CD4-positive, alpha-beta T cell (primary cell): ENCODE measurements around the gene FSTL3. TPM values are rescaled to one million over a fixed set of nuclear protein-coding genes. Genes with fewer than 3 reads are reported as not detected.
A peak's percentile ranks its signal among the peaks of the same experiment; 100 is the strongest.

ENCODE experiments used
- ATAC-seq: fragments of 200-7000 bp; cut with Tn5 transposase; one replicate; pipeline ENCODE4 v1.10.0; 2022; ENCODE audit warnings: mild to moderate bottlenecking; ENCODE audit not compliant: poor library complexity
- CTCF ChIA-PET: fragments of 350-600 bp; sonication (Branson Sonifier 250); formaldehyde crosslinking; loops from one replicate; lab custom pipeline; 2021; ENCODE audit warnings: antibody characterized with exemption, inconsistent platforms; lab: Charles Lee
- POLR2A ChIA-PET: fragments of 350-600 bp; sonication (Branson Sonifier 250); formaldehyde crosslinking; loops from one replicate; lab custom pipeline; 2021; ENCODE audit warnings: antibody characterized with exemption, inconsistent platforms; lab: Charles Lee
- DNase-seq, 14 experiments: peaks; one replicate each; pipeline ENCODE4 v3.0.0-alpha.2; 2013 to 2020; ENCODE audit warnings: mixed read lengths in 2 of 14
- H3K27ac ChIP-seq, 2 donors: one replicate each; pipeline versions ENCODE4 v1.5.1 to v1.7.0; 2013; ENCODE audit warnings: low read length in 2 of 2, low read depth in 1 of 2, mild to moderate bottlenecking in 1 of 2
- H3K27me3 ChIP-seq, 2 experiments: 1 replicate in 1 of 2; 2 replicates in 1 of 2; pipeline versions ENCODE4 v1.6.1 to v1.7.0; 2013; ENCODE audit warnings: low read length in 2 of 2, control low read depth in 1 of 2, mild to moderate bottlenecking in 1 of 2, moderate library complexity in 1 of 2; ENCODE audit not compliant: insufficient read depth in 2 of 2, control insufficient read depth in 1 of 2
- H3K36me3 ChIP-seq: one replicate; pipeline ENCODE4 v1.6.1; 2013; ENCODE audit warnings: low read length, control low read depth; ENCODE audit not compliant: insufficient read depth
- H3K4me1 ChIP-seq: one replicate; pipeline ENCODE4 v1.6.1; 2013; ENCODE audit warnings: low read length, control low read depth; ENCODE audit not compliant: insufficient read depth
- H3K4me3 ChIP-seq: one replicate; pipeline ENCODE4 v1.5.1; 2013; ENCODE audit warnings: mild to moderate bottlenecking, low read length, moderate library complexity
- H3K9me3 ChIP-seq, 2 experiments: 1 replicate in 1 of 2; 2 replicates in 1 of 2; pipeline versions ENCODE4 v1.6.1 to v1.7.0; 2013; ENCODE audit warnings: low read length in 2 of 2, mild to moderate bottlenecking in 2 of 2, control low read depth in 1 of 2, moderate library complexity in 1 of 2; ENCODE audit not compliant: control insufficient read depth in 1 of 2, insufficient read depth in 1 of 2
- H3K27ac Mint-ChIP-seq: one replicate; pipeline ENCODE4 v1.8.0; 2020; ENCODE audit warnings: mixed read lengths
- H3K27me3 Mint-ChIP-seq: one replicate; pipeline ENCODE4 v1.8.0; 2021; ENCODE audit warnings: mixed read lengths
- H3K36me3 Mint-ChIP-seq: one replicate; pipeline ENCODE4 v1.8.0; 2021; ENCODE audit warnings: low read depth, mixed read lengths
- H3K4me1 Mint-ChIP-seq: one replicate; pipeline ENCODE4 v1.8.0; 2021; ENCODE audit warnings: low read depth, mixed read lengths
- H3K4me3 Mint-ChIP-seq: one replicate; pipeline ENCODE4 v1.8.0; 2020; ENCODE audit warnings: mild to moderate bottlenecking, mixed read lengths
- H3K9me3 Mint-ChIP-seq: one replicate; pipeline ENCODE4 v1.8.0; 2020; ENCODE audit warnings: mixed read lengths
- intact Hi-C, 2 experiments: fragments of 100-400 bp; cut with DNase I in 1 of 2; cut with micrococcal nuclease in 1 of 2; formaldehyde crosslinking; loops; one replicate each; pipeline versions ENCODE4 v1.15.1 to v1.9.0; 2023 to 2025; cut with DNase I, micrococcal nuclease
- total RNA-seq, 174 experiments: library from RNA in 2 of 174; stranded (reverse) in 2 of 174; gene quantifications; one replicate each; pipeline ENCODE4 v1.2.3 and lab custom pipeline; 2021 to 2026
- TF ChIP-seq, protein P1 (sequence below): fragments of 200-600 bp; IDR thresholded peaks from one replicate; pipeline ENCODE4 v1.8.0; 2022; ENCODE audit warnings: antibody characterized with exemption, mild to moderate bottlenecking

FSTL3 gene
- total RNA-seq, 2 experiments from 2014 or later: 2.2 to 3.4 TPM

DNA sequence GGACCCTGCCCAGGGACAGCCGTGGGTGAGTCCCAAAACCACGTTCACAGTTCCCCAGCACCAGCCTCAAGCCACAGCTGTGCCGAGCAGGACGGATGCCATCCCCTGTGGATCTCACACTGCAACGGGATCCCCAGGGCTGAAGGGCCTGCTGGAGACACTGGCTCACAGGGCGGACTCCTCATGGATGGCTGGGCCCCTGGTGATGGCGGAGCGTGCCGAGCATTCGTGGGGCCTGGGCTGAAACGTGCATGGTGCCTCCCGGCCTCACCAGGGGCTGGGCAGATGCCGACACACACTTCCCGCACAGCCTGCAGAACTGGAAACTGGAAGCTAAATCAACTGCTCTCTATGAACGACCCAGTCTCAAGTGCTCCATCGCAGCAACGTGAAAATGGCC, 22.8 kb upstream of the FSTL3 start:
- no peaks in the 10 kb centered on the region for H3K9me3 ChIP-seq
- DNase-seq (no peak), ATAC-seq (no peak)
- no peaks in the 10 kb centered on the region for H3K27me3 Mint-ChIP-seq
- H3K4me1 ChIP-seq: peaks cover 59% of the 10 kb centered on the region
- peaks cover 37% of the 10 kb centered on the region for H3K36me3 Mint-ChIP-seq
- H3K4me3 Mint-ChIP-seq: no peak overlapping the region
- no peaks in the 10 kb centered on the region for H3K27me3 ChIP-seq
- peaks cover 77% of the 10 kb centered on the region for H3K36me3 ChIP-seq
- H3K27ac ChIP-seq: no peak overlapping the region
- intact Hi-C loops: no loop called here
- CTCF ChIA-PET: no interaction called here
- H3K27ac Mint-ChIP-seq: no peak overlapping the region
- TF ChIP-seq, protein P1, sequence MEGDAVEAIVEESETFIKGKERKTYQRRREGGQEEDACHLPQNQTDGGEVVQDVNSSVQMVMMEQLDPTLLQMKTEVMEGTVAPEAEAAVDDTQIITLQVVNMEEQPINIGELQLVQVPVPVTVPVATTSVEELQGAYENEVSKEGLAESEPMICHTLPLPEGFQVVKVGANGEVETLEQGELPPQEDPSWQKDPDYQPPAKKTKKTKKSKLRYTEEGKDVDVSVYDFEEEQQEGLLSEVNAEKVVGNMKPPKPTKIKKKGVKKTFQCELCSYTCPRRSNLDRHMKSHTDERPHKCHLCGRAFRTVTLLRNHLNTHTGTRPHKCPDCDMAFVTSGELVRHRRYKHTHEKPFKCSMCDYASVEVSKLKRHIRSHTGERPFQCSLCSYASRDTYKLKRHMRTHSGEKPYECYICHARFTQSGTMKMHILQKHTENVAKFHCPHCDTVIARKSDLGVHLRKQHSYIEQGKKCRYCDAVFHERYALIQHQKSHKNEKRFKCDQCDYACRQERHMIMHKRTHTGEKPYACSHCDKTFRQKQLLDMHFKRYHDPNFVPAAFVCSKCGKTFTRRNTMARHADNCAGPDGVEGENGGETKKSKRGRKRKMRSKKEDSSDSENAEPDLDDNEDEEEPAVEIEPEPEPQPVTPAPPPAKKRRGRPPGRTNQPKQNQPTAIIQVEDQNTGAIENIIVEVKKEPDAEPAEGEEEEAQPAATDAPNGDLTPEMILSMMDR: no peak
- no peaks in the 10 kb centered on the region for H3K9me3 Mint-ChIP-seq
- POLR2A ChIA-PET: no interaction called here
- peaks cover 25% of the 10 kb centered on the region for H3K4me1 Mint-ChIP-seq
- H3K4me3 ChIP-seq: no peak overlapping the region

DNA sequence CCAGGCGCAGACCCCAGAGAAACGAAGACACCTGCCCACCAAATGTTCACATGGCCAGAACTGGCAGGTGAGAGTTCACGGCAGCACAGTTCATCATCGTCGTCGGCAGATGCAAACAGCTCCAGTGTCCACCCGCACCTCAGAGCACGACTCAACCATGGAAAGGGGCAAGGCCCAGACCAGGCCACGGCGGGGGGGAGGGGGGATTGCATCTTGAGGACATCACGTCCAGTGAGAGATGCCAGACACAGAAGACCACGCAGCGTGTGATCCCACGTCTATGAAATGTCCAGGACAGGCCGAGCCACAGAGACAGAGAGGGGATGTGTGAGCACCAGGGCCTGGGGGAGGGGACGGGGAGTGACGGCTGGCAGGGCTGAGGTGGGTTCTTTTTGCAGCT, 20.5 kb upstream of the FSTL3 start:
- H3K9me3 Mint-ChIP-seq: no peaks in the 10 kb centered on the region
- ATAC-seq: no peak
- peak in 2 of 14 experiments; percentile 5 to 26 for DNase-seq
- H3K4me1 ChIP-seq: peaks cover 82% of the 10 kb centered on the region
- TF ChIP-seq, protein P1: no peak
- no peaks in the 10 kb centered on the region for H3K27me3 Mint-ChIP-seq
- no peak overlapping the region for H3K4me3 ChIP-seq
- peak overlapping the region; percentile 84 for H3K27ac Mint-ChIP-seq
- H3K27ac ChIP-seq: no peak overlapping the region
- intact Hi-C loops: no loop called here
- peaks cover 44% of the 10 kb centered on the region for H3K36me3 Mint-ChIP-seq
- peaks cover 43% of the 10 kb centered on the region for H3K4me1 Mint-ChIP-seq
- H3K9me3 ChIP-seq: no peaks in the 10 kb centered on the region
- H3K36me3 ChIP-seq: peaks cover 68% of the 10 kb centered on the region
- no peaks in the 10 kb centered on the region for H3K27me3 ChIP-seq
- POLR2A ChIA-PET: interaction anchor here (0.9 to 2.5 kb wide), 2 partner anchors 8 to 45 kb away, joined by 3 to 5 read pairs; no protein-coding TSS in a partner anchor
- H3K4me3 Mint-ChIP-seq: peak overlapping the region; percentile 61
- CTCF ChIA-PET: no interaction called here

DNA sequence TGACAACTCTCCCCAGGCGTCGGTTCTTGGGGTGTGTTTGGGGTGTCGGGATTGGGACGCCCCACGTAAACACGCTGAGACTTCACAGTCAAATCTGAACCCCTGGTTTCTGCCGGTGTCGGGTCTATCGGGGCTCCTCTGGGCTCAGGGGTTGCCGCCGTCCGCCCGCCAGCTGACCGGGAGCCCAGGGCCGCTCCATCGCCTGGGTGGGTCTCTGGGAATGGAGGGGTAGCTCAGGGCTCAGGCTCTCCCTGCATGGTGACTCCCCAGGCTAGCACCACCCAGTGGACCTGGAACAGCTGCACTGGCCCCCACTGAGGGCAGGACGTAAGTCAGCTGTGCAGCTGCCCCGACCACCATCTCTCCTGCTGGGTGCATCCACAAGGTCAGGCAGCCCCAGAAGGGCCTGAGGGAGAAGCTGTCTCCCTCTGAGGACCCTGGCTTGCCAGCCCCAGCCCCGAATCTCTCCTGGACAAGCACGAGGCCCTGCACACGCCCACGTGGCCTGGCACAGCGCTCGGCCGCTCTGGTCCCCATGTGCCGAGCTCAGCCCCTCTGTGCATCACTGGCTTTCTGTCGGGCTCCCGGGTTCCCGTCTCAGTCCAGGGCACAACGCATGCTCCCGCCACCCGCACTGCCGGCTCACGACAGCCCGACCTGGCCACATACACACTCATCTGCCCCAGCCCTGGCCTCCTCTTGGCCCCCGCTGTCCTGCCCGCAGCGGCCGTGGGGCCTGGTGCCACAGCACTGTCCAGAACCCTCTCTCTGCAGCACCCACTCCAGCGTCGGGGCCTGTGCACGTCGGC, 19.2 kb upstream of the FSTL3 start:
- Histone ChIP-seq H3K9me3 (no peaks in the 10 kb centered on the region), H3K27me3 (no peaks in the 10 kb centered on the region), H3K36me3 (peaks cover 56% of the 10 kb centered on the region), H3K4me1 (peaks cover 94% of the 10 kb centered on the region), H3K4me3 (no peak overlapping the region), H3K27ac (peak overlapping the region in 1 of 2 donors; percentile 35)
- Mint-ChIP-seq H3K9me3 (no peaks in the 10 kb centered on the region), H3K4me1 (peaks cover 53% of the 10 kb centered on the region), H3K27ac (peak overlapping the region; percentile 97), H3K4me3 (no peak overlapping the region), H3K27me3 (no peaks in the 10 kb centered on the region), H3K36me3 (peaks cover 53% of the 10 kb centered on the region)
- POLR2A ChIA-PET: interaction anchor here (2.5 kb wide), 1 partner anchor 9 kb away, joined by 5 read pairs; no protein-coding TSS in a partner anchor
- CTCF ChIA-PET: interaction anchor here (1.1 kb wide), 1 partner anchor 73 kb away, joined by 3 read pairs; no protein-coding TSS in a partner anchor
- ATAC-seq (no peak), DNase-seq (peak in 2 of 14 experiments; percentile 5 to 37)
- intact Hi-C loops: no loop called here
- TF ChIP-seq, protein P1: no peak
